IMR-90 (cell line): ENCODE measurements around the gene TMEM271. TPM values are rescaled to one million over a fixed set of nuclear protein-coding genes. Genes with fewer than 3 reads are reported as not detected.

Experiments used
- ATAC-seq: fragments of 200-7000 bp; cut with Tn5 transposase; 2 replicates; pipeline ENCODE4 v1.9.1; 2020; ENCODE audit warnings: low read depth, mild to moderate bottlenecking, moderate library complexity
- BruUV-seq: library from RNA; stranded (reverse); fragments of 400-500 nt; replicated peaks from 2 replicates; lab custom pipeline; 2021; lab: Mats Ljungman, UMichigan
- CTCF ChIA-PET: fragments of 300-600 bp; formaldehyde crosslinking; extraction: SDS; loops from one replicate; lab custom pipeline; 2021; ENCODE audit warnings: antibody characterized with exemption; lab: Yijun Ruan, JAX
- POLR2A ChIA-PET: fragments of 300-600 bp; sonication (Branson Sonifier 250); formaldehyde crosslinking; loops from one replicate; lab custom pipeline; 2022; ENCODE audit warnings: antibody characterized with exemption; ENCODE audit not compliant: unreplicated experiment; lab: Charles Lee
- DNase-seq: peaks from one replicate; pipeline ENCODE4 v3.0.0; 2013
- H2AFZ ChIP-seq: replicated peaks from 2 replicates; pipeline ENCODE3; 2013; ENCODE audit warnings: low read length, mild to moderate bottlenecking; ENCODE audit not compliant: poor library complexity
- H2AK5ac ChIP-seq: 2 replicates; pipeline ENCODE4 v1.6.1; 2013; ENCODE audit warnings: low read depth, low read length, inconsistent platforms
- H2AK9ac ChIP-seq: replicated peaks from 2 replicates; pipeline ENCODE3; 2013; ENCODE audit warnings: mild to moderate bottlenecking, low read depth, low read length, moderate library complexity; ENCODE audit not compliant: poor library complexity
- H2BK120ac ChIP-seq: 2 replicates; pipeline ENCODE4 v1.6.1; 2013; ENCODE audit warnings: low read depth, low read length, inconsistent platforms
- H2BK15ac ChIP-seq: 3 replicates; pipeline ENCODE4 v1.6.1; 2013; ENCODE audit warnings: low read depth, low read length, inconsistent platforms
- H2BK20ac ChIP-seq: 2 replicates; pipeline ENCODE4 v1.6.1; 2013; ENCODE audit warnings: low read depth, mild to moderate bottlenecking, inconsistent platforms, low read length, moderate library complexity
- H2BK5ac ChIP-seq: 2 replicates; pipeline ENCODE4 v1.6.1; 2013; ENCODE audit warnings: mild to moderate bottlenecking, low read depth, low read length, inconsistent platforms; ENCODE audit not compliant: poor library complexity, severe bottlenecking
- H3K14ac ChIP-seq: replicated peaks from 2 replicates; pipeline ENCODE4 v1.6.1; 2013; ENCODE audit warnings: low read depth, low read length, inconsistent platforms
- H3K18ac ChIP-seq: 2 replicates; pipeline ENCODE4 v1.6.1; 2013; ENCODE audit warnings: low read depth, low read length, control low read depth
- H3K23ac ChIP-seq: 2 replicates; pipeline ENCODE4 v1.6.1; 2013; ENCODE audit warnings: low read depth, low read length, inconsistent platforms
- H3K27ac ChIP-seq: 2 replicates; pipeline ENCODE4 v1.5.1; 2013; ENCODE audit warnings: mild to moderate bottlenecking, control low read depth, low read length; ENCODE audit not compliant: insufficient read depth
- H3K27me3 ChIP-seq: 2 replicates; pipeline ENCODE4 v1.6.1; 2013; ENCODE audit warnings: low read length; ENCODE audit not compliant: control insufficient read depth, insufficient read depth
- H3K36me3 ChIP-seq: 2 replicates; pipeline ENCODE4 v1.6.1; 2013; ENCODE audit warnings: low read length, mixed read lengths; ENCODE audit not compliant: control insufficient read depth, insufficient read depth
- H3K4ac ChIP-seq: 2 replicates; pipeline ENCODE4 v1.6.1; 2013; ENCODE audit warnings: low read depth, low read length, inconsistent platforms
- H3K4me1 ChIP-seq: 2 replicates; pipeline ENCODE4 v1.6.1; 2013; ENCODE audit warnings: low read length, mixed read lengths; ENCODE audit not compliant: control insufficient read depth, insufficient read depth
- H3K4me2 ChIP-seq: 2 replicates; pipeline ENCODE4 v1.6.1; 2013; ENCODE audit warnings: low read depth, mild to moderate bottlenecking, control low read depth, low read length, moderate library complexity
- H3K4me3 ChIP-seq: 2 replicates; pipeline ENCODE4 v1.5.1; 2013; ENCODE audit warnings: low read depth, mild to moderate bottlenecking, control low read depth, low read length, moderate library complexity; ENCODE audit not compliant: insufficient read depth
- H3K56ac ChIP-seq: 2 replicates; pipeline ENCODE4 v1.6.1; 2013; ENCODE audit warnings: low read length, inconsistent platforms; ENCODE audit not compliant: insufficient read depth; ENCODE audit errors: extremely low read depth
- H3K79me1 ChIP-seq, 2 experiments: 2 replicates each; pipeline ENCODE4 v1.6.1; 2013; ENCODE audit warnings: low read length in 2 of 2, inconsistent platforms in 1 of 2, low read depth in 1 of 2
- H3K9ac ChIP-seq: 2 replicates; pipeline ENCODE4 v1.6.1; 2013; ENCODE audit warnings: low read depth, low read length, control low read depth
- H3K9me1 ChIP-seq: 2 replicates; pipeline ENCODE4 v1.6.1; 2013; ENCODE audit warnings: low read length, inconsistent platforms; ENCODE audit not compliant: insufficient read depth
- H3K9me3 ChIP-seq: 2 replicates; pipeline ENCODE4 v1.6.1; 2013; ENCODE audit warnings: low read length; ENCODE audit not compliant: control insufficient read depth, insufficient read depth
- H4K20me1 ChIP-seq: 2 replicates; pipeline ENCODE4 v1.6.1; 2013; ENCODE audit warnings: low read length, inconsistent platforms; ENCODE audit not compliant: insufficient read depth
- H4K5ac ChIP-seq: 2 replicates; pipeline ENCODE4 v1.6.1; 2013; ENCODE audit warnings: mild to moderate bottlenecking, low read depth, low read length, control low read depth
- H4K8ac ChIP-seq, 2 experiments: 2 replicates each; pipeline ENCODE4 v1.6.1; 2013; ENCODE audit warnings: low read depth in 2 of 2, low read length in 2 of 2, control low read depth in 1 of 2, inconsistent platforms in 1 of 2
- H4K91ac ChIP-seq: 2 replicates; pipeline ENCODE4 v1.6.1; 2013; ENCODE audit warnings: low read depth, low read length, inconsistent platforms; ENCODE audit not compliant: insufficient read depth
- CEBPB ChIP-seq: IDR thresholded peaks from 2 replicates; pipeline ENCODE4 v1.6.1; 2012; ENCODE audit warnings: low read depth, low read length, improper control_type of control experiment
- ELK1 ChIP-seq: fragments of 150-350 bp; IDR thresholded peaks from 2 replicates; pipeline ENCODE4 v1.6.1; 2016; ENCODE audit warnings: low read depth, mild to moderate bottlenecking, low read length, moderate library complexity, borderline replicate concordance
- FOS ChIP-seq: fragments of 150-350 bp; IDR thresholded peaks from 2 replicates; pipeline ENCODE4 v1.6.1; 2016; ENCODE audit warnings: low read depth, low read length
- MAFK ChIP-seq: IDR thresholded peaks from 2 replicates; pipeline ENCODE4 v1.6.1; 2012; ENCODE audit warnings: low read depth, low read length, improper control_type of control experiment
- MAZ ChIP-seq: IDR thresholded peaks from 2 replicates; pipeline ENCODE4 v1.6.1; 2012; ENCODE audit warnings: low read depth, mild to moderate bottlenecking, low read length, improper control_type of control experiment, moderate library complexity, borderline replicate concordance
- MXI1 ChIP-seq: IDR thresholded peaks from 2 replicates; pipeline ENCODE4 v1.6.1; 2012; ENCODE audit warnings: low read depth, mild to moderate bottlenecking, low read length, moderate library complexity, borderline replicate concordance
- POLR2A ChIP-seq: IDR thresholded peaks from 2 replicates; pipeline ENCODE4 v1.6.1; 2012; ENCODE audit warnings: mild to moderate bottlenecking, low read depth, low read length
- RAD21 ChIP-seq: IDR thresholded peaks from 2 replicates; pipeline ENCODE4 v1.6.1; 2012; ENCODE audit warnings: low read length, improper control_type of control experiment
- RCOR1 ChIP-seq: IDR thresholded peaks from 2 replicates; pipeline ENCODE4 v1.6.1; 2012; ENCODE audit warnings: mild to moderate bottlenecking, low read length, improper control_type of control experiment; ENCODE audit not compliant: insufficient replicate concordance
- RFX5 ChIP-seq: IDR thresholded peaks from 2 replicates; pipeline ENCODE4 v1.8.0; 2012; ENCODE audit warnings: low read depth, mild to moderate bottlenecking, low read length, moderate library complexity
- SMC3 ChIP-seq: fragments of 150-350 bp; IDR thresholded peaks from 2 replicates; pipeline ENCODE4 v1.6.1; 2016; ENCODE audit warnings: low read depth, mild to moderate bottlenecking, antibody characterized with exemption, low read length, moderate library complexity
- WGBS, 2 experiments: methylation state at CpG; one replicate each; pipeline versions ENCODE4 v1.1.5 to v1.1.7; 2013; ENCODE audit warnings: missing lambda C conversion rate in 2 of 2; ENCODE audit not compliant: insufficient read length in 1 of 2; ENCODE audit errors: extremely low coverage in 2 of 2; 5-methylcytosine and 5-hydroxymethylcytosine counted together
- dilution Hi-C: fragments of 300-500 bp; cut with HindIII; formaldehyde crosslinking; loops from one replicate; pipeline ENCODE4 v1.14.3; 2018; ENCODE audit warnings: low sequenced_read_pairs; ENCODE audit not compliant: unreplicated experiment
- in situ Hi-C: fragments of 300-500 bp; cut with MboI; formaldehyde crosslinking; loops from 3 replicates; pipeline ENCODE4 v1.14.3; 2019; ENCODE audit warnings: low sequenced_read_pairs, inconsistent platforms, mixed read lengths
- intact Hi-C: fragments of 100-400 bp; cut with micrococcal nuclease; formaldehyde crosslinking; loops from 2 replicates; pipeline ENCODE4 v1.10.0; 2022
- polyA plus RNA-seq, 3 experiments: library from polyadenylated mRNA; depleted of rRNA; stranded (reverse); fragments of >200 nt; gene quantifications; 2 replicates each; pipeline ENCODE4 v1.2.3, GENCODE V29; 2012; ENCODE audit warnings: low replicate concordance in 1 of 3
- total RNA-seq: library from RNA; depleted of rRNA; stranded (reverse); fragments of >200 nt; gene quantifications from 2 replicates; pipeline ENCODE4 v1.2.3, GENCODE V29; 2012
- TF ChIP-seq, protein P1 (sequence below): conservative IDR thresholded peaks from 2 replicates; pipeline ENCODE4 v1.5.1; 2012; ENCODE audit warnings: mild to moderate bottlenecking, low read depth, low read length, improper control_type of control experiment

Gene TMEM271
- total and polyA plus RNA-seq, 2 of the 4 experiments (the other 2 are of a cell fraction): not detected

- H3K18ac ChIP-seq: no peak overlapping the region
- H4K8ac ChIP-seq: no peak overlapping the region
- no peak overlapping the region for H2BK5ac ChIP-seq
- H4K5ac ChIP-seq: no peak overlapping the region
- DNase-seq: no peak
- H3K4ac ChIP-seq: no peak overlapping the region
- no peak overlapping the region for H2AFZ ChIP-seq
- no peak overlapping the region for H2BK120ac ChIP-seq
- no peak overlapping the region for H4K91ac ChIP-seq
- CTCF ChIA-PET: no interaction called here
- TF ChIP-seq, protein P1, sequence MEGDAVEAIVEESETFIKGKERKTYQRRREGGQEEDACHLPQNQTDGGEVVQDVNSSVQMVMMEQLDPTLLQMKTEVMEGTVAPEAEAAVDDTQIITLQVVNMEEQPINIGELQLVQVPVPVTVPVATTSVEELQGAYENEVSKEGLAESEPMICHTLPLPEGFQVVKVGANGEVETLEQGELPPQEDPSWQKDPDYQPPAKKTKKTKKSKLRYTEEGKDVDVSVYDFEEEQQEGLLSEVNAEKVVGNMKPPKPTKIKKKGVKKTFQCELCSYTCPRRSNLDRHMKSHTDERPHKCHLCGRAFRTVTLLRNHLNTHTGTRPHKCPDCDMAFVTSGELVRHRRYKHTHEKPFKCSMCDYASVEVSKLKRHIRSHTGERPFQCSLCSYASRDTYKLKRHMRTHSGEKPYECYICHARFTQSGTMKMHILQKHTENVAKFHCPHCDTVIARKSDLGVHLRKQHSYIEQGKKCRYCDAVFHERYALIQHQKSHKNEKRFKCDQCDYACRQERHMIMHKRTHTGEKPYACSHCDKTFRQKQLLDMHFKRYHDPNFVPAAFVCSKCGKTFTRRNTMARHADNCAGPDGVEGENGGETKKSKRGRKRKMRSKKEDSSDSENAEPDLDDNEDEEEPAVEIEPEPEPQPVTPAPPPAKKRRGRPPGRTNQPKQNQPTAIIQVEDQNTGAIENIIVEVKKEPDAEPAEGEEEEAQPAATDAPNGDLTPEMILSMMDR: no peak
- TF ChIP-seq RFX5 (no peak), MXI1 (no peak), MAFK (no peak), POLR2A (no peak), SMC3 (no peak), RCOR1 (no peak), MAZ (no peak), CEBPB (no peak), ELK1 (no peak), FOS (no peak), RAD21 (no peak)
- no TSS peak for BruUV-seq
- POLR2A ChIA-PET: no interaction called here
- no peaks in the 10 kb centered on the region for H4K20me1 ChIP-seq
- ATAC-seq: no peak
- no peaks in the 10 kb centered on the region for H3K27me3 ChIP-seq
- no peaks in the 10 kb centered on the region for H3K4me1 ChIP-seq
- no peaks in the 10 kb centered on the region for H3K36me3 ChIP-seq
- H3K4me3 ChIP-seq: no peak overlapping the region
- no peak overlapping the region for H3K4me2 ChIP-seq
- peaks cover 7% of the 10 kb centered on the region for H3K9me3 ChIP-seq
- no peak overlapping the region for H3K56ac ChIP-seq
- no CpG with 5 or more reads among the region's 3 CpGs for WGBS, 2 experiments
- H3K27ac ChIP-seq: no peak overlapping the region
- no peak overlapping the region for H3K23ac ChIP-seq
- H2AK9ac ChIP-seq: no peak overlapping the region
- no peak overlapping the region for H2BK20ac ChIP-seq
- no peak overlapping the region for H3K14ac ChIP-seq
- in situ Hi-C loops (no loop called here), dilution Hi-C loops (no loop called here), intact Hi-C loops (no loop called here)
- no peaks in the 10 kb centered on the region for H3K79me1 ChIP-seq
- no peaks in the 10 kb centered on the region for H3K9me1 ChIP-seq
- no peak overlapping the region for H2BK15ac ChIP-seq
- H3K9ac ChIP-seq: no peak overlapping the region
- H2AK5ac ChIP-seq: no peak overlapping the region
Measured at GRCh38 chr4:604131-604530, 28.0 kb upstream of the TMEM271 start.
